H1 (cell line): ENCODE measurements around the gene STEAP1B. TPM values are rescaled to one million over a fixed set of nuclear protein-coding genes. Genes with fewer than 3 reads are reported as not detected.

Experiments
- CHD2 ChIP-seq: IDR thresholded peaks from 2 replicates; pipeline ENCODE4 v1.6.1; 2012; ENCODE audit warnings: low read length, improper control_type of control experiment
- HDAC6 ChIP-seq: IDR thresholded peaks from one replicate; pipeline ENCODE4 v1.7.1; 2012; ENCODE audit warnings: low read depth, mild to moderate bottlenecking, inconsistent platforms, low read length, moderate library complexity
- RBBP5 ChIP-seq: IDR thresholded peaks from 2 replicates; pipeline ENCODE4 v1.7.1; 2012; ENCODE audit warnings: low read depth, mild to moderate bottlenecking, inconsistent platforms, low read length, moderate library complexity, borderline replicate concordance
- SP4 ChIP-seq: IDR thresholded peaks from 2 replicates; pipeline ENCODE4 v1.6.1; 2012; ENCODE audit warnings: low read length, inconsistent platforms
- ZNF274 ChIP-seq: IDR thresholded peaks from 2 replicates; pipeline ENCODE4 v1.7.0; 2012; ENCODE audit warnings: low read length, borderline replicate concordance; ENCODE audit errors: extremely low read depth
- polyA plus RNA-seq, 7 experiments: library from polyadenylated mRNA; depleted of rRNA in 3 of 7; stranded (reverse) in 5 of 7; unstranded in 2 of 7; fragments of >200 nt in 5 of 7; fragments of 200-250 nt in 2 of 7; gene quantifications; 1 replicate in 5 of 7; 2 replicates in 1 of 7; 4 replicates in 1 of 7; pipeline versions ENCODE4 v1.2.1 to v1.2.3, GENCODE V29; 2011 to 2013; ENCODE audit warnings: missing spikeins in 2 of 7, mixed read lengths in 2 of 7
- total RNA-seq: library from RNA; stranded (reverse); fragmentation: NEBNext Ultra II Directional; extraction: Animal tissue kit (Norgen Biotek cat#: 25700); gene quantifications from 2 replicates; pipeline ENCODE4 v1.2.1, GENCODE V29; 2021

STEAP1B gene
- total and polyA plus RNA-seq, 2 of the 8 experiments (the other 6 are each of a cell fraction or from before 2014, with no cell fraction given): 5.4 to 8.7 TPM

GRCh38 chr7:22545529-22545928 is 45.5 kb upstream of the STEAP1B start (continued):
- no peak for TF ChIP-seq CHD2
- no peak for TF ChIP-seq RBBP5
- no peak for TF ChIP-seq HDAC6
- no peak for TF ChIP-seq SP4
- TF ChIP-seq ZNF274: no peak
